Activated CD8-positive, alpha-beta memory T cell treated with anti-CD3 and anti-CD28 coated beads, Interleukin-2, amount 50 U/mL, for 1 hour (primary cell): ENCODE measurements around the gene OR7D2.
"Not testable (repeated sequence)": the region's sequence is repeated elsewhere in the genome, so short reads cannot be mapped to it uniquely, and the experiment has no call there.

Experiments used
- DNase-seq: peaks from one replicate; pipeline ENCODE4 v3.0.0-alpha.2; 2020; ENCODE audit errors: extremely low read depth

OR7D2 gene

GRCh38 chr19:9178901-9179300, at the start of gene OR7D2:
OR7D2 (plus strand) TSS chr19:9178979; CDS start chr19:9185782, 6,803 bp downstream.
- no peak for DNase-seq

- DNase-seq = no peak
These were observed 47.8 kb upstream of the OR7D2 start for GRCh38 chr19:9130965-9131364.

- no peak for DNase-seq
These were observed 46.4 kb upstream of the OR7D2 start for GRCh38 chr19:9132422-9132821.

GRCh38 chr19:9139609-9140158, 39.1 kb upstream of the OR7D2 start:
- no peak for DNase-seq

GRCh38 chr19:9140159-9140874, 38.5 kb upstream of the OR7D2 start, which contains the start of gene ZNF317:
ZNF317 (plus strand) TSS chr19:9140397; CDS start chr19:9156017, 15,620 bp downstream.
- peak; percentile 85 for DNase-seq

GRCh38 chr19:9144920-9145319, 33.9 kb upstream of the OR7D2 start:
- no peak for DNase-seq

GRCh38 chr19:9146882-9147281, 31.9 kb upstream of the OR7D2 start:
- no peak for DNase-seq

GRCh38 chr19:9148697-9149096, 30.1 kb upstream of the OR7D2 start:
- no peak for DNase-seq

- DNase-seq = no peak
These were observed 28.8 kb upstream of the OR7D2 start for GRCh38 chr19:9149997-9150396.

GRCh38 chr19:9150650-9151049, 28.1 kb upstream of the OR7D2 start:
- no peak for DNase-seq

GRCh38 chr19:9151367-9151766, 27.4 kb upstream of the OR7D2 start:
- DNase-seq = no peak

DNA sequence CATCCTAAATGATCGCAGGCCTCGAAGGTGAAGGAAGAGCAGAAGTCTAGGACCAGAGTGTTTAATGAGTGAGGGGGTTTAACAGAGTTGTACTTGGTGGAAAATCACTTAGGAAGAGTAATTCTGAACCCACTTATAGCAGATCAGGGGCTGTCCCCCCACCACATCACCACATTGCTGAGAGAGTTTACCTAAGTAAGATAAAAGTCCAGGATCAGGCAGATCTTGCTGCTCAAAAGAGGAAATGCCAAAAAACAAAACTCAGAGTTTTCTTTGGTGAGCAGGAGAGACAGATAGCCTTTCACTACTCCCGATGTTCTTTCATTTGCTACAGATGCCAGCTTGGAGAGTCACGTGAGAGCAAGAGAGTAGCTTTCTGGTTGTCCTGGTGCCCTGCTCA, 23.2 kb upstream of the OR7D2 start:
- DNase-seq = no peak

GRCh38 chr19:9156304-9156703, 22.5 kb upstream of the OR7D2 start:
- no peak for DNase-seq

DNA sequence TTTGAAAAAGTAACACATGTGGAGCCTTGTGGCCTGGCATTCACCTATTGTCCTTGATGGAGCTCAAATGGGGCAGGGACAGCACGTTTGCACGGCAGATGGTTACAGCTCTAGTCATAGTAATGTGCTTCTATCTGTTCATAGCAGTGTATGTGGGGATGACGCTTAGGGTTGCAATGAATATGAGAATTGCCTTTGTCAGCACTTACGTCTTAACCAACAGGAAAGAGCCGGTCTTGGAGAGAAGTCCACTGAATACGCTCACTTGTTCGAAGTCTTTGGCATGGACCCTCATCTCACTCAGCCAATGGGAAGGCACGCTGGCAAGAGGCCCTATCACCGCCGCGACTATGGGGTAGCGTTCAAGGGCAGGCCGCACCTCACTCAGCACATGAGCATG, 18.9 kb upstream of the OR7D2 start:
- no peak for DNase-seq

- no peak for DNase-seq
These were observed 17.4 kb upstream of the OR7D2 start for GRCh38 chr19:9161427-9161826.

- DNase-seq = no peak
These were observed 13.5 kb upstream of the OR7D2 start for GRCh38 chr19:9165261-9165660.

- DNase-seq = no peak
These were observed 11.9 kb upstream of the OR7D2 start for GRCh38 chr19:9166846-9167245.

DNA sequence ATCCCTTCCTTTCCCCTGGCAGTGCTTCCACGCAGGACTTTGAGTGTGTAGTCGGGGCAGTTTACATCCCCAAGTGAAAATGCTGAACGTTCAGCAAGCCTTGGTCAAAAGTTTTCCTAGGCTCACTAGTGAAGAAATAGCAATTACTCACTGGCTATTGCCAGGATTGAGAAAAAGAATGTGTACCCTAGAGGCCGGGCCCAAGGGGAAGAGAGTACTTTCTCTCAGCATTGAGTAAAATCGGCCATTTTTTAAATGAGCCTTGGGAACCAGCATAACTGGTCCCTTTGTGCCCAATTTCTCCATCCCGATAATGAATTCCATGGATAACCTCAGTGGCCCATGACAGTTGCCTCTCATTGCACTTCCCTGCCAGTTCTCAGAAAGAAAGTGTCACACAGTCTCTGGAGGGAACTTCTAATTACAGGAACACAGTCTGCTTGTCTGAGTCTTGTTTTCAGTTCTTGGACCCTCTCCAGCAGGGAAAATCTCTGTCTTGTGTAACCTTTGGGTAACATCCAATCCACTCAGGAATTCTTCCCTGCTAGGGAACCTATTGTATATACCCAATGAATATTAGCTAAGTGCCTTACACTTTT, 7.3 kb upstream of the OR7D2 start:
- no peak for DNase-seq

GRCh38 chr19:9175326-9175725, 3.5 kb upstream of the OR7D2 start:
- no peak for DNase-seq

GRCh38 chr19:9183000-9183399, 4.2 kb downstream of the OR7D2 start:
- no peak for DNase-seq

DNA sequence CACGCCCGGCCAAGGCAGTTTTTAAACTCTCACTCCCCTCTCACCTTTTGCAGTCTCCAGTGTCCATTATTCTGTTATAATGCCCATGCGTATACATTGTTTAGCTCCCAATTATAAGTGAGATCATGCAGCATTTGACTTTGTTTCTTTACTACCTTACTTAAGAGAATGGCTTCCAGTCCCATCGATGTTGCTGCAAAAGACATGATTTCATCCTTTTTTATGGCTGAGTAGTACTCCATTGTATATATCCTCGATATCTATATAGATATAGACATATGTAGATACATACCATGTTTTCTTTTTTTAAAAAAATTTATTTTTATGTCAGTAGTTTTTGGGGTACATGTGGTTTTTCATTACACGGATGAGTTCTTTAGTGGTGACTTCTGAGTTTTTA, 8.4 kb downstream of the OR7D2 start:
- no peak for DNase-seq

GRCh38 chr19:9189535-9189934, 10.8 kb downstream of the OR7D2 start:
- no peak for DNase-seq

- not testable (repeated sequence) for DNase-seq
These were observed 19.3 kb downstream of the OR7D2 start for GRCh38 chr19:9198044-9198443.
